Ovary (tissue), 9 donors: ENCODE results near the gene OAS3. TPM values are rescaled to one million over a fixed set of nuclear protein-coding genes. Genes with fewer than 3 reads are reported as not detected.
"Not testable (repeated sequence)": the region's sequence is repeated elsewhere in the genome, so short reads cannot be mapped to it uniquely, and the experiment has no call there.

Experiments
- DNase-seq, 5 donors: peaks; one replicate each; pipeline ENCODE4 v3.0.0-alpha.2; 2019 to 2020
- H3K27ac ChIP-seq, 2 donors: fragments of 200-600 bp; one replicate each; pipeline versions ENCODE4 v1.5.1 to v1.8.0; 2019 to 2022
- H3K27me3 ChIP-seq: fragments of 200-600 bp; one replicate; pipeline ENCODE4 v1.8.0; 2022
- H3K36me3 ChIP-seq: fragments of 200-600 bp; sonication (generic); one replicate; pipeline ENCODE4 v1.5.1; 2019
- H3K4me1 ChIP-seq: one replicate; pipeline ENCODE4 v1.8.1; 2013; ENCODE audit warnings: mild to moderate bottlenecking, moderate library complexity; ENCODE audit not compliant: insufficient read depth
- H3K4me3 ChIP-seq: fragments of 200-600 bp; sonication (generic); one replicate; pipeline ENCODE4 v1.5.1; 2017
- H3K9me3 ChIP-seq, 2 donors: fragments of 200-600 bp in 1 of 2; sonication (generic) in 1 of 2; one replicate each; pipeline versions ENCODE4 v1.5.1 to v1.8.1; 2013 to 2019; ENCODE audit warnings: mild to moderate bottlenecking in 1 of 2, moderate library complexity in 1 of 2
- CTCF ChIP-seq, 3 donors: fragments of 450-650 bp in 2 of 3; fragments of 200-600 bp in 1 of 3; IDR thresholded peaks; one replicate each; pipeline versions ENCODE4 v1.5.1 to v1.8.0; 2016 to 2022; ENCODE audit warnings: antibody characterized with exemption in 3 of 3, mild to moderate bottlenecking in 1 of 3
- EP300 ChIP-seq: sonication (generic); formaldehyde crosslinking; IDR thresholded peaks from one replicate; pipeline ENCODE4 v1.6.1; 2017; ENCODE audit warnings: antibody characterized with exemption
- POLR2A ChIP-seq: fragments of 450-650 bp; IDR thresholded peaks from one replicate; pipeline ENCODE4 v1.6.1; 2017; ENCODE audit warnings: antibody characterized with exemption, mild to moderate bottlenecking, moderate library complexity
- WGBS, 3 donors: extraction: QIAGEN DNeasy Blood & Tissue Kit in 1 of 3; methylation state at CpG; one replicate each; pipeline versions ENCODE4 v1.1.5 to v1.1.7; 2013 to 2017; 5-methylcytosine and 5-hydroxymethylcytosine counted together
- intact Hi-C, 4 donors: fragments of 100-400 bp; cut with DNase I; formaldehyde crosslinking; loops; one replicate each; pipeline versions ENCODE4 v1.11.0 to v1.15.1; 2022 to 2023
- polyA plus RNA-seq, 2 donors: library from polyadenylated mRNA; stranded (reverse); fragments of 200-250 nt in 1 of 2; fragments of 350-450 nt in 1 of 2; fragmentation: Illumina TruSeq in 1 of 2; extraction: RNeasy Lipid Tissue Mini Kit (QIAGEN cat#74804) in 1 of 2; gene quantifications; one replicate each; pipeline ENCODE4 v1.2.3, GENCODE V29; 2013 to 2014
- total RNA-seq, 7 donors: library from RNA; depleted of rRNA in 2 of 7; stranded (reverse); fragments of >200 nt in 2 of 7; fragmentation: NEBNext Ultra II Directional in 3 of 7; extraction: Animal tissue kit (Norgen Biotek cat#: 25700) in 3 of 7; gene quantifications; one replicate each; pipeline versions ENCODE4 v1.1.0 to v1.2.4, GENCODE V29; 2016 to 2023
- donor health status: DM: no; HTN: no; CAD: no; lungs with moderate emphysema.
- donor health status: DM: no; HTN: no; CAD: no.
- donor health status: Bipolar disorder and iron deficiency.
- donor health status: DM: yes; HTN: yes; CAD: no.
- donor health status: DM: no; HTN: no; CAD: no.
- donor health status: DM: yes; HTN: yes; CAD: no.

OAS3 gene
- total and polyA plus RNA-seq, 9 donors, result 2.3 to 26.2 (median 7.9) TPM

DNA sequence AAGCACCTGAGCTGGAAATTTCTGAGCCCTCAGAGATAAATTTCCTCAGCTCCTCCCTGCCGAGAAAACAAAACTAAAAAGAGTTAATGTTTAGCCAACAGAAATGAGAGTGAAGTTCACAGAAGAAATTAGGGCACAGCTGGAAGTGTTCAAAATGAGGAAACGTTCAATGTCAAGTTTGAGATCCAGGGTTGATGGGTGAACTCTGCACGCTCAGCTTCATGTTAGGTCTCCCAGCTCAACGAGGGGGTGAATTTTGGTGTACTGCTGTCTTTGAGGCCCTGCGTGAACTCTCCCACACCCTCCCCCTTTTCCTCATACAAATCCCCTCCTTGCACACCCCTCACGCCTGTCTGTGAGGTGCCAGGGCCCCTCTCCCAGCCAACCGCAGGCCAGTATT is 13.3 kb upstream of the OAS3 start:
- no peaks in the 10 kb centered on the region for H3K36me3 ChIP-seq
- intact Hi-C loops, result no loop called here
- no peak overlapping the region for H3K4me3 ChIP-seq
- 7 to 14% (median 10%) methylated on average over 7 of the region's 7 CpGs for WGBS, 3 donors
- H3K9me3 ChIP-seq, result no peaks in the 10 kb centered on the region
- DNase-seq, result no peak
- no peak for TF ChIP-seq POLR2A
- TF ChIP-seq CTCF (IDR thresholded peaks at IDR 0.05), result no peak
- no peak for TF ChIP-seq EP300
- peaks cover 4% of the 10 kb centered on the region for H3K4me1 ChIP-seq
- no peak overlapping the region for H3K27ac ChIP-seq
- H3K27me3 ChIP-seq, result no peaks in the 10 kb centered on the region

- H3K4me1 ChIP-seq, H3K36me3 ChIP-seq, intact Hi-C loops, DNase-seq, H3K9me3 ChIP-seq, H3K4me3 ChIP-seq, H3K27me3 ChIP-seq, H3K27ac ChIP-seq: not testable (repeated sequence)
- WGBS, 3 donors, result 71 to 81% (median 71%) methylated on average over 7 of the region's 7 CpGs
Measured at GRCh38 chr12:112926416-112927033, 11.7 kb upstream of the OAS3 start.

GRCh38 chr12:112927475-112927874 is 10.8 kb upstream of the OAS3 start:
- Histone ChIP-seq H3K27ac (no peak overlapping the region), H3K9me3 (no peaks in the 10 kb centered on the region), H3K27me3 (no peaks in the 10 kb centered on the region), H3K36me3 (no peaks in the 10 kb centered on the region), H3K4me1 (peaks cover 4% of the 10 kb centered on the region), H3K4me3 (no peak overlapping the region)
- no peak for DNase-seq
- WGBS, 3 donors, result 64 to 77% (median 66%) methylated on average over 3 of the region's 3 CpGs
- no peak for TF ChIP-seq CTCF (IDR thresholded peaks at IDR 0.05)
- no peak for TF ChIP-seq EP300
- TF ChIP-seq POLR2A, result no peak
- intact Hi-C loops, result no loop called here

GRCh38 chr12:112927925-112928324 is 10.3 kb upstream of the OAS3 start:
- no peaks in the 10 kb centered on the region for H3K36me3 ChIP-seq
- no peak overlapping the region for H3K4me3 ChIP-seq
- H3K9me3 ChIP-seq, result no peaks in the 10 kb centered on the region
- TF ChIP-seq POLR2A (no peak), CTCF (IDR thresholded peaks at IDR 0.05) (no peak), EP300 (no peak)
- no peak overlapping the region for H3K27ac ChIP-seq
- DNase-seq, result no peak
- no peaks in the 10 kb centered on the region for H3K27me3 ChIP-seq
- WGBS, 3 donors, result 47 to 82% (median 50%) methylated on average over 2 of the region's 2 CpGs
- intact Hi-C loops, result no loop called here
- H3K4me1 ChIP-seq, result peaks cover 4% of the 10 kb centered on the region

GRCh38 chr12:112928978-112929377 is 9.3 kb upstream of the OAS3 start:
- intact Hi-C loops, result no loop called here
- TF ChIP-seq CTCF (IDR thresholded peaks at IDR 0.05) (no peak), EP300 (no peak), POLR2A (no peak)
- WGBS, 3 donors, result 82 to 83% (median 82%) methylated on average over 1 of the region's 1 CpG
- no peaks in the 10 kb centered on the region for H3K36me3 ChIP-seq
- no peak overlapping the region for H3K27ac ChIP-seq
- H3K4me1 ChIP-seq, result peaks cover 4% of the 10 kb centered on the region
- DNase-seq, result no peak
- H3K9me3 ChIP-seq, result no peaks in the 10 kb centered on the region
- H3K4me3 ChIP-seq, result no peak overlapping the region
- no peaks in the 10 kb centered on the region for H3K27me3 ChIP-seq
